ENCODE data around the gene PIAS4. TPM values are rescaled to one million over a fixed set of nuclear protein-coding genes. Genes with fewer than 3 reads are reported as not detected.

Gene PIAS4
- total and polyA plus RNA-seq, 9 of the 15 experiments (the other 6 are each of a cell fraction or from before 2014, with no cell fraction given): 0.27 to 34.9 (median 14.4) TPM

DNA sequence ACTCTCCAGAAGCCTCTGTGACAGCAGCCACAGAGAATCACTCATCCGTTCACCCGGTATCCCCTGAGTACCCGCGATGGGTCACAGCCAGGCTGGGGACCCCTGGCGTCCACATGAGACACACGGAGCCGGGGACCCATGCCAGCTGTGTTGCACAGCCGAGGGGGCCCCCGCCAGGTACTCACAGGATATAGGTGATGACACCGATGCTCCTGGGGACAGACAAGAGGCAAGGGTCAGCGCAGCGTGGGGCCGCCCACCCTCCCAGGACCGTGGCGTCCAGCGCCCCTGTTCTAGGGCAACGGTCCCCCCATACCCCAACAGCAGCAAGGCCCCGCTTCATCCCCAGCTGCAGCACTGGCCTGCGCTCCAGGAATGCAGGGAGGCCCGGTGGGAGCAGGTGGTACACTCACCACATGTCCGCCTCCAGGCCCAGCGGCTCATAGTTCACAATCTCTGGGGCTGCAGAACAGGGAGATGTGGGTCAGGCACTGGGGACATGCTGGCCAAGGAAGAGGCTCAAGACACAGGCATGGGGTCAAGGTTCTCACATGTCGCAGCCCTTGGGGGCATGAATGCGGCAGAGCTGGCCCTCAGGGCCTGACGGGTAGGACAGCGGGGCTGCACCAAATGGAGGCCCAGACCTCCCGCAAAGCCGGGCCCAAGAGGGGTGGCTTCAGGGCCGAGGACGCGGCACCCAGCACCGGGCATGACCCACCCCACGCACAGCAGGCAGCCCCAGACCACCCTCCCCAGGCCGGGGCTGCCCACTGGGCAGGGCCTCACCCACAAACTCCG is 43.9 kb upstream of the PIAS4 start:
- Histone ChIP-seq H3K9me3 (replicated peaks; ENCODE audit: control insufficient read depth, insufficient read depth, low read depth, low read length) (no peaks in the 10 kb centered on the region), H3K9ac (ENCODE audit: insufficient read depth in 1 of 2, low read depth in 2 of 2, low read length in 2 of 2) (peak overlapping the region in 1 of 2 experiments; percentile 26; a peak in 1 of 4 replicates), H3K4me2 (ENCODE audit: insufficient read depth, low read length) (no peak overlapping the region), H3K9me1 (ENCODE audit: control insufficient read depth, insufficient read depth, low read length) (no peaks in the 10 kb centered on the region), H3K27ac (ENCODE audit: extremely low read depth, low read depth, low read length) (no peak overlapping the region), H3K36me3 (ENCODE audit: control insufficient read depth, insufficient read depth, low read length) (peaks cover 85% of the 10 kb centered on the region; the same call in 2 of the 3 replicates), H4K20me1 (replicated peaks; ENCODE audit: control insufficient read depth, insufficient read depth, low read length) (no peaks in the 10 kb centered on the region; the same call in 1 of the 2 replicates), H3K4me1 (replicated peaks in 1 of 2; ENCODE audit: control insufficient read depth in 2 of 2, insufficient read depth in 2 of 2, low read length in 2 of 2) (peaks cover under 1 to 18% of the 10 kb centered on the region in 2 experiments; a peak in 2 of 5 replicates), H3K79me2 (ENCODE audit: control insufficient read depth, insufficient read depth, low read length) (peaks cover 16% of the 10 kb centered on the region), H3K27me3 (ENCODE audit: control insufficient read depth in 2 of 2, insufficient read depth in 2 of 2, low read length in 2 of 2) (no peaks in the 10 kb centered on the region), H3K4me3 (no peak overlapping the region), H2AFZ (ENCODE audit: low read depth, low read length) (no peak overlapping the region)
- ChIA-PET CTCF (ENCODE audit: low intra/inter-chr PET ratio) (no interaction called here), POLR2A (interaction anchor here (0.6 to 1.2 kb wide), 2 partner anchors 8 to 24 kb away, joined by 3 to 6 read pairs; partner anchors contain the start of gene DAPK3)
- intact Hi-C loops (cut with micrococcal nuclease) (no loop called here), in situ Hi-C loops (cut with MboI) (no loop called here)
- FAIRE-seq (no peak), DNase-seq (ENCODE audit: extremely low read depth in 1 of 4, low spot score in 3 of 4) (no peak), ATAC-seq (no peak)
- BruUV-seq (replicated peaks): no TSS peak
- 95% methylated on average over 19 of the region's 35 CpGs for WGBS (ENCODE audit: insufficient coverage, low coverage, missing lambda C conversion rate)
- TF ChIP-seq ZNF551 (CRISPR knock-in tag; IDR thresholded peaks at IDR 0.05) (no peak), ZNF253 (CRISPR knock-in tag; conservative IDR thresholded peaks at IDR 0.05) (no peak), HNRNPH1 (optimal IDR thresholded peaks at IDR 0.05; ENCODE audit: low read depth, low read length) (no peak), ZFX (CRISPR knock-in tag; IDR thresholded peaks at IDR 0.05) (0 out of 2 replicates have a peak, but pooled peaks have one; percentile 15), MEIS2 (IDR thresholded peaks at IDR 0.05; ENCODE audit: partially characterized antibody) (no peak), POLR2G (IDR thresholded peaks at IDR 0.05; ENCODE audit: low read depth, low read length) (peak; percentile 18; the same call in 1 of the 2 replicates)
- TF ChIP-seq, protein P1, sequence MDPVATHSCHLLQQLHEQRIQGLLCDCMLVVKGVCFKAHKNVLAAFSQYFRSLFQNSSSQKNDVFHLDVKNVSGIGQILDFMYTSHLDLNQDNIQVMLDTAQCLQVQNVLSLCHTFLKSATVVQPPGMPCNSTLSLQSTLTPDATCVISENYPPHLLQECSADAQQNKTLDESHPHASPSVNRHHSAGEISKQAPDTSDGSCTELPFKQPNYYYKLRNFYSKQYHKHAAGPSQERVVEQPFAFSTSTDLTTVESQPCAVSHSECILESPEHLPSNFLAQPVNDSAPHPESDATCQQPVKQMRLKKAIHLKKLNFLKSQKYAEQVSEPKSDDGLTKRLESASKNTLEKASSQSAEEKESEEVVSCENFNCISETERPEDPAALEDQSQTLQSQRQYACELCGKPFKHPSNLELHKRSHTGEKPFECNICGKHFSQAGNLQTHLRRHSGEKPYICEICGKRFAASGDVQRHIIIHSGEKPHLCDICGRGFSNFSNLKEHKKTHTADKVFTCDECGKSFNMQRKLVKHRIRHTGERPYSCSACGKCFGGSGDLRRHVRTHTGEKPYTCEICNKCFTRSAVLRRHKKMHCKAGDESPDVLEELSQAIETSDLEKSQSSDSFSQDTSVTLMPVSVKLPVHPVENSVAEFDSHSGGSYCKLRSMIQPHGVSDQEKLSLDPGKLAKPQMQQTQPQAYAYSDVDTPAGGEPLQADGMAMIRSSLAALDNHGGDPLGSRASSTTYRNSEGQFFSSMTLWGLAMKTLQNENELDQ (CRISPR knock-in tag; IDR thresholded peaks at IDR 0.05; ENCODE audit: borderline replicate concordance): no peak
